HG03378 (cell line): ENCODE results near the gene ITSN1.
"Not testable (repeated sequence)": the region's sequence is repeated elsewhere in the genome, so short reads cannot be mapped to it uniquely, and the experiment has no call there.

Source experiments
- ATAC-seq: cut with Tn5 transposase; IDR thresholded peaks from one replicate; pipeline ENCODE4 v1.9.1; 2021; ENCODE audit warnings: mild to moderate bottlenecking, moderate library complexity; ENCODE audit not compliant: unreplicated experiment

ITSN1 gene

DNA sequence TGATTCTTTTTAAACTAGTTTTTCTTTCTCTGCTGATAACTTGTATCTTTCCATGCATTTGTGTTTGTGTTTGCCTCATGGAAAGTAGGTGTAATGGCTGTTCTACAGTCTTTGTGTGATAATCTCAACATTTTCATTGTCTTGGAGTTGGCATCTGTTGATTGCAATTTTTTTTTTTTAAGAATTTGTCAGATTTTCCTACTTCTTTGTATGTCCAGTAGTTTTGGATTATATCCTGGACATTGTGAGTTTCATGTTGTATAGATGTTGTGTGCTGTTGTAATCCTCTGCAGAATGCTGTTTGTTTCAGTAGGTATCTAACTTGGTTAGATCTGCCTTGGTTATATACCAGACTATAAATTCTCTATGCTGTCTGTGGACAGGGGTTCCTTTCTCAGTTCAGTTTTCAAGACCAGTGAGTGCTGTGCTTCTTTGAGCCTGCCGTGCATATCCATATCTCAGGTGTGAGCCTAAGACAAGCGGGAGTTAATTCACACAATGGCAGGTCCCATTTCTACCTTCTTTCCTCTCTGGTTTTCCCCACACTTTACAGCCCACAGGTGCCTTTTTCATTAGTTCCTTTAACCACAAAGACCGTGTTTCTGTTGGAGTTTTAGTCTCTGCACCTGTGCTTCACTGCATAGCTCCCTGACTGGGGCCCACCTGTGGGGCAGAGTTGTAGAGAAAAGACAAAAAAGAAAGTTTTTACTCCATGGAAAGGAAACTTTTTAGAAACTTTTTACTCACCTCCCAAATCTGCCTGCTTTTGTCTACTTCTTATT, 69.9 kb downstream of the ITSN1 start:
- no peak for ATAC-seq

DNA sequence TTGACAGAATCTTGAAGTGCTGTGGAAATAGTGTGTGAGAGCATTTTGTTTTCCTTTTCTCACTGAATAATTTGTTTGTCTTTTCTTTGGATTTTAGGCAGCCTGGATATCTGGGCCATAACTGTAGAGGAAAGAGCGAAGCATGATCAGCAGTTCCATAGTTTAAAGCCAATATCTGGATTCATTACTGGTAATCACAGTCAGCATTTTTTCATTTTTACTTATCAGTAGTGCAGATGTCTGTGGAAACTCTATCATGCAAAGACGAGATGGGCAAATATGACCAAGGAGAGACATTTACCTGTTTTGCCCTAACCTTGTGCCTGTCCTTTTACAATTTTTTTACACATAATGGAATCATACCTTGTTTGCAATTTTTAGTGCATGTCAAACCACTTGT, 78.8 kb downstream of the ITSN1 start:
- no peak for ATAC-seq

DNA sequence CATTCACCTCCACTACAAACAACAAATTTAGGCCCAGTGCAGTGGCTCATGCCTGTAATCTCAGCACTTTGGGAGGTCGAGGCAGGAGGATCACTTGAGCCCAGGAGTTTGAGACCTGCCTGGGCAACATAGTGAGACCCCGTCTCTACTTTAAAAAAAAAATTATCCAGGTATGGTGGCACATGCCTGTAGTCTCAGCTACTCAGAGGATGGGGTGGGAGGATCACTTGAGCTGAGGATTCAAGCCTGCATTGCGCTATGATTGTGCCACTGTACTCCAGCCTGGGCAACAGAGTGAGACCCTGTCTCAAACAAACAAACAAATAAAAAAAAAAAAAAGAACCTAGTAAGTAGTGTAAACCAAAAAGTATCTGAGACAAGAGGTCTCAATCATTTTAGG, 86.8 kb downstream of the ITSN1 start:
- ATAC-seq, result not testable (repeated sequence)

DNA sequence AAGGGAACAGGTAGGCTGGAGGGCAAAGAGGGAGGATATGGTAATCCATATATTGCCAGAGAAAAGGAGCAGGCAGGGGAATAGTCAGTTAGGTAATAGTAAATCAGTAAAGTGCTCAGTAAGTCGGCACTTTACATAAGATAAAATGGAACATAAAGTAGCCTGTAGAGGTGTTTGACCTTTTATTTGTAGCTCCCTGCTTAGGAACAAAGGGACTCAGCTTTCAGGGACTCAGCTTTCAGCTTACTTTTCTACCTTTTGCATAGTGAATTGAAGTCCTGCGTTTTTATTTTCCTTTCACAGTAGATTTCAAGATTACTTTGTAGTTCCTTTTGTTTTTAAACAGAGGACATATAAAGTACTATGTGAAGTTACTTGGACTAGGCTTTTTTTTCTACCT, 87.3 kb downstream of the ITSN1 start:
- no peak for ATAC-seq

DNA sequence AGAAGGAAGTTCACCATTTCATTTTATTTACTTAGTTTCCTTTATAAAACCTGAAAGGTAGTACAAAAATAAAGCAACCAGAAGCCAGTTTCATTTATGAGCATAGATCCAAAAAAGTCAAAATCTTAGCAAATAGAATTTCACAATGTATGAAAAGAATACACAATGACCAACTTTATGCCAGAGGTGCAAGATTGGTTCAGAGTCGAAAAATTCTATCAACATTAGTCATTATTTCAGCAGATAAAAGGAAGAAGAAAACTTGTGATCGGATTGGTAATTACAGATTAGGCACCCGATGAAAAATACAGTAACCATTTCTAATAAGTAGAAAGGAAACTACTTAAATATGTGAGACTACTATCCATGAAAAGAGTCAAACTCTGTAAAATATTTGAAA, 89.1 kb downstream of the ITSN1 start:
- no peak for ATAC-seq

DNA sequence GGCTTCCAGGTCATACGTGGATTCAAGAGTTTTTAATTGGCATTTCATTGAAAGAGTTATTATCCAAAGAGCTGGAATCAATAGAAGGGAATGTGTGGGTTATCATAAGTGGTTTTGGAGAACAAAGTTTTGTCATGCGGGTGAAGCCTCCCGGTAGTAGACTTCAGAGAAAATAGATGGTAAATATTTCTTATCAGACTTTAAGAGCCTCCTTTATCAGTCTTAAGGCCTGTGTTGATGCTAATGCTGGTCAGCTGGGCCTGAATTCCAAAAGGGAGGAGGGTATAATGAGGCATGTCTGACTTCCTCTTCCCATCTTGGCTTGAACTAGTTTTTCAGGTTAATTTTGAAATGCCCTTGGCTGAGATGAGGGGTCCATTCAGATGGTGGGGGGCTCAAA, 89.7 kb downstream of the ITSN1 start:
- ATAC-seq, result no peak

DNA sequence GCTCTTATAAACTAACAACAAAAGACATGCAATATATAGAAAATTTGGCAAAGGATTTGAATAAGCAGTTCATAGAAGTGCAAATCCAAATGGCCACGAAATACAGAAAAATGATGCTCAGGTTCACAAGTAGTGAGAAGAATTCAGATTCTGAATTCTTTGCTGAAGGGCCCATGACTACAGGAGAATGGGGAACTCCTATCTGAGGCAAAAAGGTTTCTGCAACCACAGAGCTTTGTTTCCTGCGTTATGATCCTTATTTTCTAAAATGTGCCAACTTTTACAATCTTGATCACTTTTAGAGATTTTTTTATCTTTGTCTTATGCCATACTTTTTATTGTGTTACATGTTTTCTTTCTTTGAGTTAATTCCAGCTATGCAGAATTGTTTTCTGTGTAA, 91.3 kb downstream of the ITSN1 start:
- no peak for ATAC-seq

DNA sequence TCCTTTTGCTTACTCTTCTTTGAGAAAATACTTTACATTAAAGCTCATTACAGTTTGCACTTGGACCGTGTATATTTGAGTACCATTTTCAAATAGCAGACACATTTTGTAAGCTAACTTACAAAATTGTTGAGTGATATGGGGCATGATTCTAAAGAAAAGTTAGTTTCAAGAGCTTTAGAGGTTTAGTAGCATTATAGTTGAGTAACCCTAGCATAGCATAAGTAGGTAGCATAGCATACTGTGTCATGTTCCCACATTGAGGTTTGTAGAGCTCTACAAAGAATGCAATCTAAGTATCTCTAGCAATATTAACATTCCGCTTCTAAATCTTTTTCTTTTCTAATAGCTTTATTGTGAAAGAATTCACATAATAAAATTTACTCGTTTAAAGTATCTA, 92.0 kb downstream of the ITSN1 start:
- ATAC-seq, result no peak

DNA sequence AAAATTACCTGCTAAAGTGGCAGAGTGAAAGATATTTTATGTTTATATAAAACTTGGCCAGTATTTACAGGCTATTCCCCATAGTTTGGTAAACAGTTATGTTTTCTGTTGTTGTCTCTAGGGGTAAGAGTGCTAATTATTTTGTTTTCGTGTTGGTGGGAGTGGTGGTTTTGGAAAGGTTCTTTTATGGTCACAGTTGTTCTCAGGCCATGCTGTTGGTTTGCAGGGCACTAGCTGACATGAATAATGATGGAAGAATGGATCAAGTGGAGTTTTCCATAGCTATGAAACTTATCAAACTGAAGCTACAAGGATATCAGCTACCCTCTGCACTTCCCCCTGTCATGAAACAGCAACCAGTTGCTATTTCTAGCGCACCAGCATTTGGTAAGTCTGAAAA, 92.5 kb downstream of the ITSN1 start:
- ATAC-seq, result no peak

DNA sequence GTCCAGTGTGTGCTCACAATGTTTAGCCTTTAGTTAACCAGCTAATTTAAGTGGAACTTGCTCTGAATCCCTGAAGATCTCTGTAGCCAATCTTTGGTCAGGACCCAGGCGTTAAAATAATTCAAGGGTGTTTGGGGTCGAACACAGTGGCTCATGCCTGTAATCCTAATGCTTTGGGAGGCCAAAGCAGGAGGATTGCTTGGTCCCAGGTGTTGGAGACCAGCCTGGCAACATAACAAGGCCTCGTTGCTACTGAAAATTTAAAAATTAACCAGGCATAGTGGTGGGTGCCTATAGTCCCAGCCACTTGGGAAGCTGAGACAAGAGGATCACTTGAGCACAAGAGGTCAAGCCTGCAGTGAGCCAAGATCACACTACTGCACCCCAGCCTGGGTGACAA, 94.3 kb downstream of the ITSN1 start:
- no peak for ATAC-seq

DNA sequence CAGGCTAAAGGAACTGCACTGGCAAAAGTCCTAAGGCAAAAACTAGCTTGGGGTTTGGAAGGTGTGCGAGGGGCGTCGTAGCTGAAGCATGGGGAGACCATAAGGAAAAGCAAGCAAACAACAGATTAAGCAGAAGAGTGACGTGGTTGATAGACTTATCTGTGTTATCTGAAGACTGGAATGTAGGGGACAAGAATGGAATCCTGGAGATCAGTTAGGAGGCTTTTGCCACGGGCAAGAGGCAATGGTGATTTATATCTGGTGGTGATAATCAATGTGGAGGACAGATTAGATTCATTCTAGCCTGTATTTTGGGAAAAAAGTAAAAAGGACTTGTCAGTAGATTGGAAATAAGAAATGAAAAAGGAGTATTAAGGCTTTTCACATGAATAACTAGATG, 97.4 kb downstream of the ITSN1 start:
- ATAC-seq, result no peak

DNA sequence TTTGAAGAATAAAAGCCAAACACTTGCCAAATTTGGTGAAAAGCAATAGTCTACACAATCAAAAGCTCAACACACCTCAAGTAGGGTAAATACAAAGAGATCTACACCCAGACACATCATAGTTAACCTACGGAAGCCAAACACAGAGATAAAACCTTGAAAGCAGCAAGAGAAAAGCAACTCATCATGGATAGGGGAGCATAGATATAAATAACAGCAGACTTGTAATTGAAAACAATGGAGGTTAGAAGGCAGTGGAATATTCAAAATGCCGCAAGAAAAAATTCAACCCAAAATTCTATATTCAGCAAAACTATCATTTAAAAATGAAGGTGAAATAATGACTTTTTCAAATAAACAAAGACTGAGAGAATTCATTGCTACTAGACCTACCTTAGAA, 105.1 kb downstream of the ITSN1 start:
- ATAC-seq, result no peak

DNA sequence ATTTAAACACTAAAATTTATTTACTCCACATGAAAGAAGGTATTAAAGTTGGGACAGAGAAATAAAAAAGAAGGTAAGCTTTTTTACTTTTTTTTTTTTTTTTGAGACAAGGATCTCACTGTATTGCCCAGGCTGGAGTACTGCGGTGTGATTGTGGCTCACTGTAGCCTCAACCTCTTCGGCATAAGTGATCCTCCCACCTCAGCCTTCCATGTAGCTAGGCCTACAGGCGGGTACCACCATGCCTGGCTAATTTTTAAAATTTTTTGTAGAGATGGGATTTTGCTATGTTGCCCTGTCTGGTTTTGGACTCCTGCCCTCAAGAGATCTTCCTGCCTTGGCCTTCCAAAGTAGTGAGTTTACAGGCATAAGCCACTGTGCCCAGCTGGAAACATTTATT, 106.6 kb downstream of the ITSN1 start:
- ATAC-seq, result no peak

DNA sequence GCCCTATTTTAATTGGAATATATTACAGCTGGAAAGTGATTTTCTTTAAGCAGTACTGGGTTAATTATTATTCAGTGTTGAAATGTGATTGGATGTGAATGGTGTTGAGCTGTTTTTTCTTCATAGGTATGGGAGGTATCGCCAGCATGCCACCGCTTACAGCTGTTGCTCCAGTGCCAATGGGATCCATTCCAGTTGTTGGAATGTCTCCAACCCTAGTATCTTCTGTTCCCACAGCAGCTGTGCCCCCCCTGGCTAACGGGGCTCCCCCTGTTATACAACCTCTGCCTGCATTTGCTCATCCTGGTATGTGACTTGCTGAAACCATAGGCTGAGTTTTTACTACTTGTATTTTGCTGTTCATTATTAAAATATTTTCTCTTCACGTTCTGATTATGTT, 107.7 kb downstream of the ITSN1 start:
- ATAC-seq, result no peak

DNA sequence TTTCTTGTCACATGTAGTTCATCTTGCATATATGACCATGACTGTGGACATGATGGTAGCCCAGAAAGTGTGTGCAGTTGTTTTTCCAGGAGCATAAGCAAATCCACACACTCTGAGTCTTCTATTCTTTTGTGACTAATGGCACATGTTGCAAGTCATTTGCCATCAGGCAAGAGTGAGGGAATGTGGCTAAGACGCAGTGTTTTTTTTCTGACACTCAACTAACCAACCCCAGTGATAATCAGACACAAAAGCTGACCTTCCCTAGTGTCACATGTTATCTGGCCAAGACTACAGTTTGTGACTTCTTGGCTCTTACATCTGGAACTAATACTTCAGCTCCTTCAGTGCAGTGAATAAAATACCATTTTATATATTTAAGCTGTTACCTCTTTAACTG, 108.8 kb downstream of the ITSN1 start:
- ATAC-seq, result no peak

DNA sequence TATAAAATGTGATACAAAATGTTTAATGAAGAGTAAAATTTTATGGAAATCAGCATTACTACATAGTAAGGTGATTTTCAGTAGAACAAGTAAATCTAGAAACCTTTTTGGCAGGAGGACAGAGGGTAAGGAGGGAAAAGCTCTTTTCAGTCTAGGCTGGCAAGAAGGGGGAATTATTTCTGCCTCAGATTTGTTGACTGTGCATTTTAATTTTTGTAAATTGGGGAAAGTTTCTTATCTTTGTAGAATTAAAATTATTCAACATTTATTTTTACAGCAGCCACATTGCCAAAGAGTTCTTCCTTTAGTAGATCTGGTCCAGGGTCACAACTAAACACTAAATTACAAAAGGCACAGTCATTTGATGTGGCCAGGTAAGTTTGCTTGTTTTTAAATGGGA, 109.2 kb downstream of the ITSN1 start:
- no peak for ATAC-seq

DNA sequence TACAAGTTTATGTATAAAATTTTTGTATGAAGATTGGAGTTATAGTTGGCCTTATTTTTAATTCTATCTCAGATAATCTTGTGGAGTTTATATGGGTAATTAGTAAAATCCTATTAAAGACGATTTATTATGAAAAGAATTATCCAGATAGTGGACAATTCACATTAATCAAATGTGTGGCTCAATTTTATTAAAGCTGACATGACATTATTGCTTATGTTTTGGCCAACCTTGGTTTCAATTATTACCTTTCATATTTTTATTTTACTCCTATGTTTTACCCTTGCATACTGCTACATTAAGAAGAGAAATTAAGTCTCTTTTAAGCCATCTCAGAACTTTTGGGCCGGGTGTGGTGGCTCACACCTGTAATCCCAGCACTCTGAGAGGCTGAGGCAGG, 110.0 kb downstream of the ITSN1 start:
- no peak for ATAC-seq

DNA sequence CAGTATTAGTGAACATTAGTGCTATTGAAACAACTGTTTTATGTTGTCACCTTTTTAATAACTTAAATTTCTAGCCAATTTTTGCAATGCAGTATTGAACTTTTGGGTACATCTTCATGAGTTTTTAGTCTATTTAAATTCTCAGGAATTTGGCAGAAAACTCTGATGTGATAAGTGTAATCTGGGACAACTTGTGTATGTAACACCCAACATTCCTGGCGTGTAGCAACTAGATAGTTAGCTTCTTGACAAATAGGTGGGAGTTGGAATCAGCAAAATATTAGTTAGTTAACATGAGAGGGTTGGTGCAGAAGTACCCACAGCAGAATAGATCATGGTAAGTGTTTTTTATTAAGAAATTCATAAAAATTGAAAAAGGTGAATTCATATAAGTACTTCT, 111.6 kb downstream of the ITSN1 start:
- ATAC-seq, result no peak

DNA sequence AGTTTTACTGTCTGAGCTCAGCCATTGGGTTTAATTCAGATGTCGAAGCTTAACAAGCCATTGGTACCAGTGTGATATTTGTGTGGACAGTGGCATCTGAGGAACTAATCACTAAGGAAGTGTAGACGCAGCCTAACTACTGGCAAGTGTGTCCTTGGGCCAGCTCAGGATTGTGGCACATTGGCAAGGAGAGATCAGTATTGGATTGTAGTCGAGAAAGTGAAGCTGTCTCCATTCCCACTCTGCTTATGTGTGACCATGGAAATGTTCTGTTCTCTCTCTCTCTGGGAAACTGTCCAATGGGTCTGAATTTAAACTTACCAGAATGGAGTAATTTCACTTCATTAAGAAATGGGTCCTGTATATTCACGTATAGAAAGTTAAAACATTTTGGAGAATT, 112.2 kb downstream of the ITSN1 start:
- ATAC-seq, result no peak

DNA sequence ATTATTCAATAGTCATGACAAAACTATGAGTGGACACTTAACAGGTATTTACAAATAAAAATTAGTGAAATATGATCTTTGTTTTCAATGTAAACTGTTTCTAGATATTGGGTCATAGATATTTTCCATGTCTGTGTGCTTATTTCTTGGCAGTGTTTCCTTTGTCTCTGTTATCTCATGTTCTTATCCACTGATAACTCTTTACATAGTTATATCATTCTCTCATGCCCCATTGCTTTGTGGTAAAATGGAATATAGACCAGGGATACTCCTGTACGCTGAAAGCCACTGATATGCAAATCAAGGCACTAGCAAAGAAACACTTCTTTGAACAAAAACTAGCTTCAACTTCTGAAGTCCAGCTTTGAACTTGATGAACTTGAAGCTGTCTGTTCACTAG, 113.1 kb downstream of the ITSN1 start:
- ATAC-seq, result no peak

DNA sequence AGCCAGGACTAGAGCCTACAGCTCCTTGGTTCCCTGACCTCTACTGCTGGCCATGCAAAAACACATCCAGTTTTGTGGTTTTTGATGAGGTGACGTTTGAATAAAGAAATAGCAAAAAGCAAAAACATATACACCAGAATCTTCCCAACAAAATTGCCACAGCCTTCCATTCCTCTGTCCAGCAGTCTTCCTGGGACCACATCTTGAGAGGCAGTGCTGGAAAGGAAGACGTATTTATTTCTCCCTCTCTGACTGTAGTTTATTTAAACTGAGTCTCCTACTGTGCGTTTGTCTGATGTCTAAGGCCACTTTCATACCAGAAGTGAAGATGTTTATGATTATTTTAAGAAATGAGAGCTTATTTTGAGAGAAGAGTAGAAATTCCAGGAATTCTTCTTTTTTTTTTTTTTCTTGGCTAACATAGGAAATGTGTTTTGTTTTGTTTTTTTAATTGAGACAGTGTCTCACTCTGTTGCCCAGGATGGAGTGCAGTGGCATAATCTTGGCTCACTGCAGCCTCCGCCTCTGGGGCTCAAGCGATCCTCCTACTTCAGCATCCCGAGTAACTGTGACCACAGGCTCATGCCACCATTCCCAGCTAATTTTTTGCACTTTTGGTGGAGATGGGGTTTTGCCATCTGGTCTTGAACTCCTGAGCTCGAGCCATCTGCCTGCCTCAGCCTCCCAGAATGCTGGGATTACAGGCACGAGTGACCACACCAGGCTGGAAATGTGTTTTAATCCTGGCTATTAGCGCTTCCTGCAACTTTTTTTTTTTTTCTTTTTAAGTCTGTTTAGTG, 118.5 kb downstream of the ITSN1 start:
- no peak for ATAC-seq

DNA sequence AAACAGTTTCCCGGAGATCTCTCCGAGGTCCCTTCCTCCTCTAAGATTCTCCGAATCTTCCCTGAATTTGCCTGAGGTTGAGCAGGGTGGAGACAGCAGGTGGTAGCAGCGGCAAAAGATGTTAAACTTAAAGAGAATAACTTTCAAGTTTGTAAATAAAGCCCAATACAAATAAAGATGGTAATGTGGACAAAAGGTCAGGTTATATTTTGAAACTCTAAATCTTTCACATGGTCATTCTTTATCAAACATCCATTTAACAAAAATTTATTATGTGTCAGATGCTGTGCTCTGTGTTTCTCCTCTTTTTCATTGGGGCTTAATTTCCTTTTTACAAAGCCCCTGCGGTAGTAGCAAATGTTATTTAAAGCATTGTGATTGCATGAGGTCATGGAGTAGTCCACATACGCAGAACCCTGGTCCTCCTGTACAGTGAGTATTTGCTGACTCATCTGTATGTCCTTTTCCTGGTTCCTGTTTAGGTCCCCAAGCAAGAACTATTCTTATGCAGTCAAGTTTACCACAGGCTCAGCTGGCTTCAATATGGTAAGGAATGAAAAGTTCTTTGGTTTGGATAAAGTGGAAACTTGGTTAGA, 119.2 kb downstream of the ITSN1 start:
- no peak for ATAC-seq
